ENCODE data around the gene PIEZO1.

PIEZO1 gene

GRCh38 chr16:88733630-88734360 lies 51.2 kb downstream of the PIEZO1 start:
- Mint-ChIP-seq H3K9me3 (no peaks in the 10 kb centered on the region), H3K4me1 (peaks cover 9% of the 10 kb centered on the region), H3K36me3 (peaks cover 24% of the 10 kb centered on the region), H3K27me3 (no peaks in the 10 kb centered on the region), H3K27ac (no peak overlapping the region), H3K4me3 (no peak overlapping the region)
- DNase-seq = no peak
- CTCF ChIA-PET = interaction anchor here (0.7 to 0.9 kb wide), 2 partner anchors 9 to 14 kb away, joined by 3 read pairs; no protein-coding TSS in a partner anchor

- peaks cover 21% of the 10 kb centered on the region for H3K36me3 Mint-ChIP-seq
- peak overlapping the region; percentile 33 for H3K27ac Mint-ChIP-seq
- CTCF ChIA-PET = no interaction called here
These were observed 52.1 kb downstream of the PIEZO1 start for GRCh38 chr16:88732961-88733294.

GRCh38 chr16:88732172-88732960 lies 52.7 kb downstream of the PIEZO1 start:
- CTCF ChIA-PET = no interaction called here
- H3K27me3 Mint-ChIP-seq = no peaks in the 10 kb centered on the region
- no peak for DNase-seq
- no peak overlapping the region for H3K4me3 Mint-ChIP-seq
- H3K4me1 Mint-ChIP-seq = peaks cover 7% of the 10 kb centered on the region
- H3K27ac Mint-ChIP-seq = peak overlapping the region; percentile 33
- no peaks in the 10 kb centered on the region for H3K9me3 Mint-ChIP-seq
- peaks cover 23% of the 10 kb centered on the region for H3K36me3 Mint-ChIP-seq

More at GRCh38 chr16:88732961-88733294, 52.1 kb downstream of the PIEZO1 start:
- Mint-ChIP-seq H3K27me3 (no peaks in the 10 kb centered on the region), H3K4me3 (no peak overlapping the region), H3K4me1 (peaks cover 7% of the 10 kb centered on the region), H3K9me3 (no peaks in the 10 kb centered on the region)
- no peak for DNase-seq

- DNase-seq = no peak
- CTCF ChIA-PET = no interaction called here
- Mint-ChIP-seq H3K27ac (peak overlapping the region; percentile 65), H3K36me3 (peaks cover 23% of the 10 kb centered on the region), H3K4me1 (peaks cover 7% of the 10 kb centered on the region), H3K9me3 (no peaks in the 10 kb centered on the region), H3K4me3 (no peak overlapping the region), H3K27me3 (no peaks in the 10 kb centered on the region)
These were observed 53.3 kb downstream of the PIEZO1 start for GRCh38 chr16:88731699-88732098.

- Mint-ChIP-seq H3K36me3 (peaks cover 28% of the 10 kb centered on the region), H3K27ac (peak overlapping the region; percentile 65), H3K27me3 (no peaks in the 10 kb centered on the region), H3K4me1 (peaks cover 7% of the 10 kb centered on the region), H3K9me3 (no peaks in the 10 kb centered on the region), H3K4me3 (no peak overlapping the region)
- CTCF ChIA-PET = no interaction called here
- no peak for DNase-seq
These were observed 54.1 kb downstream of the PIEZO1 start for GRCh38 chr16:88730632-88731607.

GRCh38 chr16:88727871-88728270 lies 57.1 kb downstream of the PIEZO1 start:
- CTCF ChIA-PET = no interaction called here
- H3K4me1 Mint-ChIP-seq = peaks cover 7% of the 10 kb centered on the region

GRCh38 chr16:88726981-88727380 lies 58.0 kb downstream of the PIEZO1 start:
- Mint-ChIP-seq H3K36me3 (peaks cover 37% of the 10 kb centered on the region), H3K4me1 (peaks cover 7% of the 10 kb centered on the region), H3K27ac (no peak overlapping the region), H3K9me3 (no peaks in the 10 kb centered on the region), H3K4me3 (no peak overlapping the region), H3K27me3 (no peaks in the 10 kb centered on the region)
- DNase-seq = no peak
- CTCF ChIA-PET = no interaction called here

More at GRCh38 chr16:88727871-88728270, 57.1 kb downstream of the PIEZO1 start:
- no peak overlapping the region for H3K27ac Mint-ChIP-seq
- no peak for DNase-seq
- H3K9me3 Mint-ChIP-seq = no peaks in the 10 kb centered on the region
- no peaks in the 10 kb centered on the region for H3K27me3 Mint-ChIP-seq
- no peak overlapping the region for H3K4me3 Mint-ChIP-seq
- H3K36me3 Mint-ChIP-seq = peaks cover 37% of the 10 kb centered on the region

- CTCF ChIA-PET = no interaction called here
- no peaks in the 10 kb centered on the region for H3K27me3 Mint-ChIP-seq
- no peaks in the 10 kb centered on the region for H3K9me3 Mint-ChIP-seq
- DNase-seq = no peak
- no peak overlapping the region for H3K27ac Mint-ChIP-seq
- peaks cover 34% of the 10 kb centered on the region for H3K36me3 Mint-ChIP-seq
- H3K4me3 Mint-ChIP-seq = no peak overlapping the region
- H3K4me1 Mint-ChIP-seq = peaks cover 4% of the 10 kb centered on the region
These were observed 58.6 kb downstream of the PIEZO1 start for GRCh38 chr16:88726408-88726749.

GRCh38 chr16:88725609-88726407 lies 59.2 kb downstream of the PIEZO1 start:
- no peaks in the 10 kb centered on the region for H3K9me3 Mint-ChIP-seq
- DNase-seq = no peak
- no peak overlapping the region for H3K4me3 Mint-ChIP-seq
- no peaks in the 10 kb centered on the region for H3K4me1 Mint-ChIP-seq
- no peaks in the 10 kb centered on the region for H3K27me3 Mint-ChIP-seq
- peaks cover 31% of the 10 kb centered on the region for H3K36me3 Mint-ChIP-seq
- CTCF ChIA-PET = no interaction called here
- peak overlapping the region; percentile 60 for H3K27ac Mint-ChIP-seq

- no peaks in the 10 kb centered on the region for H3K4me1 Mint-ChIP-seq
- H3K27me3 Mint-ChIP-seq = no peaks in the 10 kb centered on the region
- no peak overlapping the region for H3K4me3 Mint-ChIP-seq
- no peaks in the 10 kb centered on the region for H3K9me3 Mint-ChIP-seq
- DNase-seq = no peak
- peaks cover 33% of the 10 kb centered on the region for H3K36me3 Mint-ChIP-seq
- no peak overlapping the region for H3K27ac Mint-ChIP-seq
- CTCF ChIA-PET = no interaction called here
These were observed 60.0 kb downstream of the PIEZO1 start for GRCh38 chr16:88724855-88725555.

- CTCF ChIA-PET = no interaction called here
- H3K4me3 Mint-ChIP-seq = no peak overlapping the region
- no peak overlapping the region for H3K27ac Mint-ChIP-seq
These were observed 61.1 kb downstream of the PIEZO1 start for GRCh38 chr16:88723911-88724310.

GRCh38 chr16:88723507-88723887 lies 61.5 kb downstream of the PIEZO1 start:
- H3K27me3 Mint-ChIP-seq = no peaks in the 10 kb centered on the region
- H3K4me1 Mint-ChIP-seq = no peaks in the 10 kb centered on the region
- no peak overlapping the region for H3K4me3 Mint-ChIP-seq
- H3K36me3 Mint-ChIP-seq = peaks cover 43% of the 10 kb centered on the region
- CTCF ChIA-PET = no interaction called here
- DNase-seq = no peak
- no peaks in the 10 kb centered on the region for H3K9me3 Mint-ChIP-seq
- no peak overlapping the region for H3K27ac Mint-ChIP-seq

More at GRCh38 chr16:88723911-88724310, 61.1 kb downstream of the PIEZO1 start:
- no peak for DNase-seq
- Mint-ChIP-seq H3K4me1 (no peaks in the 10 kb centered on the region), H3K9me3 (no peaks in the 10 kb centered on the region), H3K27me3 (no peaks in the 10 kb centered on the region), H3K36me3 (peaks cover 39% of the 10 kb centered on the region)

- Mint-ChIP-seq H3K36me3 (peaks cover 44% of the 10 kb centered on the region), H3K4me1 (no peaks in the 10 kb centered on the region), H3K4me3 (no peak overlapping the region), H3K27me3 (no peaks in the 10 kb centered on the region), H3K9me3 (no peaks in the 10 kb centered on the region), H3K27ac (no peak overlapping the region)
- DNase-seq = no peak
- CTCF ChIA-PET = no interaction called here
These were observed 62.1 kb downstream of the PIEZO1 start for GRCh38 chr16:88722784-88723506.

Measured in activated naive CD4-positive, alpha-beta T cell treated with anti-CD3 and anti-CD28 coated beads, Interleukin-2, amount 10 ng/mL, durations not matched to agents 7 days and 5 days (primary cell).